ENCODE measurements around the gene OR56A1. TPM values are rescaled to one million over a fixed set of nuclear protein-coding genes. Genes with fewer than 3 reads are reported as not detected.

OR56A1 gene
- total and polyA plus RNA-seq, 9 of the 15 experiments (the other 6 are each of a cell fraction or from before 2014, with no cell fraction given), result not detected

- TF ChIP-seq ZNF407 (IDR thresholded peaks at IDR 0.05; ENCODE audit: low read depth) (no peak), TFAP4 (CRISPR knock-in tag; IDR thresholded peaks at IDR 0.05; ENCODE audit: borderline replicate concordance) (no peak), NFRKB (IDR thresholded peaks at IDR 0.05; ENCODE audit: low read depth) (no peak), ZNF3 (CRISPR knock-in tag; IDR thresholded peaks at IDR 0.05) (no peak), SRSF9 (IDR thresholded peaks at IDR 0.05; ENCODE audit: borderline replicate concordance, low read depth, low read length) (no peak), ZKSCAN8 (CRISPR knock-in tag; IDR thresholded peaks at IDR 0.05) (no peak), TSC22D4 (tag; IDR thresholded peaks at IDR 0.05) (no peak), ZNF444 (CRISPR knock-in tag; IDR thresholded peaks at IDR 0.05) (no peak), OTX1 (CRISPR knock-in tag; IDR thresholded peaks at IDR 0.05) (no peak), SIN3B (IDR thresholded peaks at IDR 0.05; ENCODE audit: low read depth) (no peak), BMI1 (IDR thresholded peaks at IDR 0.05; ENCODE audit: low read length) (no peak)
Observed at GRCh38 chr11:5994791-5995190, 35.8 kb downstream of the OR56A1 start (continued).
